WTC11 (cell line): ENCODE measurements around the gene NENF. TPM values are rescaled to one million over a fixed set of nuclear protein-coding genes. Genes with fewer than 3 reads are reported as not detected.

ENCODE experiments used
- ATAC-seq: fragments of 200-7000 bp; cut with Tn5 transposase; 2 replicates; pipeline ENCODE4 v1.10.0; 2021; ENCODE audit warnings: mild to moderate bottlenecking, moderate library complexity
- CTCF ChIA-PET: fragments of 300-600 bp; sonication (Branson Sonifier 250); formaldehyde crosslinking; loops from one replicate; lab custom pipeline; 2021; ENCODE audit warnings: antibody characterized with exemption; lab: Charles Lee
- POLR2A ChIA-PET: fragments of 350-600 bp; sonication (Branson Sonifier 250); formaldehyde crosslinking; loops from one replicate; lab custom pipeline; 2021; ENCODE audit warnings: antibody characterized with exemption; lab: Charles Lee
- DNase-seq: peaks from one replicate; pipeline ENCODE4 v3.0.0; 2021; ENCODE audit warnings: low spot score
- H3K27ac Mint-ChIP-seq: 2 replicates; pipeline ENCODE4 v1.8.0; 2021; ENCODE audit warnings: mixed read lengths
- H3K27me3 Mint-ChIP-seq: 2 replicates; pipeline ENCODE4 v1.8.0; 2021; ENCODE audit warnings: low read depth, mild to moderate bottlenecking, moderate library complexity, mixed read lengths
- H3K36me3 Mint-ChIP-seq: 2 replicates; pipeline ENCODE4 v1.8.0; 2021; ENCODE audit warnings: mixed read lengths
- H3K4me1 Mint-ChIP-seq: 2 replicates; pipeline ENCODE4 v1.8.0; 2022; ENCODE audit warnings: mixed read lengths
- H3K4me3 Mint-ChIP-seq: 2 replicates; pipeline ENCODE4 v1.8.0; 2021; ENCODE audit warnings: mild to moderate bottlenecking, moderate library complexity, mixed read lengths
- H3K9me3 Mint-ChIP-seq: 2 replicates; pipeline ENCODE4 v1.8.0; 2021; ENCODE audit warnings: mixed read lengths
- E2F1 ChIP-seq: sonication (generic); formaldehyde crosslinking; IDR thresholded peaks from 2 replicates; pipeline ENCODE4 v1.8.0; 2022; ENCODE audit warnings: mild to moderate bottlenecking, missing genetic modification reagents
- ERG ChIP-seq: fragments of 250-450 bp; sonication (Bioruptor Pico); IDR thresholded peaks from 2 replicates; pipeline ENCODE4 v1.8.0; 2021; ENCODE audit warnings: mild to moderate bottlenecking
- GTF2I ChIP-seq: fragments of 250-450 bp; sonication (Bioruptor Pico); conservative IDR thresholded peaks from 2 replicates; pipeline ENCODE4 v1.4.0; 2021; ENCODE audit warnings: mild to moderate bottlenecking
- HMGXB4 ChIP-seq: sonication (generic); formaldehyde crosslinking; IDR thresholded peaks from 2 replicates; pipeline ENCODE4 v1.8.1; 2023; ENCODE audit warnings: mild to moderate bottlenecking, moderate library complexity, missing genetic modification reagents
- NFE2L1 ChIP-seq: sonication (generic); formaldehyde crosslinking; IDR thresholded peaks from 2 replicates; pipeline ENCODE4 v1.8.1; 2023; ENCODE audit warnings: missing genetic modification reagents
- NR1H2 ChIP-seq: sonication (generic); formaldehyde crosslinking; IDR thresholded peaks from 2 replicates; pipeline ENCODE4 v1.9.0; 2021; ENCODE audit warnings: mild to moderate bottlenecking, moderate library complexity, missing genetic modification reagents
- OVOL2 ChIP-seq: fragments of 250-450 bp; sonication (Bioruptor Pico); IDR thresholded peaks from 2 replicates; pipeline ENCODE4 v1.9.0; 2021; ENCODE audit warnings: mild to moderate bottlenecking, borderline replicate concordance
- RELA ChIP-seq: sonication (generic); formaldehyde crosslinking; IDR thresholded peaks from 2 replicates; pipeline ENCODE4 v1.8.1; 2022; ENCODE audit warnings: missing genetic modification reagents, mild to moderate bottlenecking, borderline replicate concordance
- SMAD3 ChIP-seq: sonication (generic); formaldehyde crosslinking; IDR thresholded peaks from 2 replicates; pipeline ENCODE4 v1.8.0; 2022; ENCODE audit warnings: missing genetic modification reagents, mild to moderate bottlenecking, borderline replicate concordance
- SP1 ChIP-seq: sonication (generic); formaldehyde crosslinking; conservative IDR thresholded peaks from 2 replicates; pipeline ENCODE4 v1.8.1; 2022; ENCODE audit warnings: missing genetic modification reagents
- TEAD1 ChIP-seq: sonication (generic); formaldehyde crosslinking; IDR thresholded peaks from 2 replicates; pipeline ENCODE4 v1.8.0; 2022; ENCODE audit warnings: mild to moderate bottlenecking, missing genetic modification reagents
- ZBTB21 ChIP-seq: sonication (generic); formaldehyde crosslinking; IDR thresholded peaks from 2 replicates; pipeline ENCODE4 v1.8.1; 2023; ENCODE audit warnings: mild to moderate bottlenecking, missing genetic modification reagents, borderline replicate concordance
- ZMAT4 ChIP-seq: fragments of 250-450 bp; sonication (Bioruptor Pico); IDR thresholded peaks from 2 replicates; pipeline ENCODE4 v1.9.0; 2021; ENCODE audit warnings: mild to moderate bottlenecking
- ZNF423 ChIP-seq: fragments of 250-450 bp; sonication (Bioruptor Pico); IDR thresholded peaks from 2 replicates; pipeline ENCODE4 v2.1.2; 2022; ENCODE audit warnings: mild to moderate bottlenecking, moderate library complexity
- ZNF425 ChIP-seq: fragments of 250-450 bp; sonication (Bioruptor Pico); conservative IDR thresholded peaks from 2 replicates; pipeline ENCODE4 v1.9.0; 2021; ENCODE audit warnings: mild to moderate bottlenecking
- total RNA-seq: library from RNA; stranded (reverse); gene quantifications from 3 replicates; pipeline ENCODE4 v1.2.3, GENCODE V29; 2021
- TF ChIP-seq, protein P1 (sequence below): sonication (generic); formaldehyde crosslinking; IDR thresholded peaks from 2 replicates; pipeline ENCODE4 v1.8.1; 2022; ENCODE audit warnings: low read depth, missing genetic modification reagents, borderline replicate concordance
- TF ChIP-seq, protein P2 (sequence below): sonication (generic); formaldehyde crosslinking; IDR thresholded peaks from 2 replicates; pipeline ENCODE4 v1.8.1; 2022; ENCODE audit warnings: mild to moderate bottlenecking, moderate library complexity, missing genetic modification reagents
- TF ChIP-seq, protein P3 (sequence below): sonication (generic); formaldehyde crosslinking; IDR thresholded peaks from 2 replicates; pipeline ENCODE4 v1.8.1; 2023; ENCODE audit warnings: mild to moderate bottlenecking, missing genetic modification reagents
- TF ChIP-seq, protein P4 (sequence below): fragments of 250-450 bp; sonication (Bioruptor Pico); IDR thresholded peaks from 2 replicates; pipeline ENCODE4 v1.9.0; 2021; ENCODE audit warnings: mild to moderate bottlenecking, borderline replicate concordance

The NENF gene
- total RNA-seq, 1 experiment from 2014 or later = 27.3 TPM

- no peaks in the 10 kb centered on the region for H3K9me3 Mint-ChIP-seq
- TF ChIP-seq NFE2L1 = no peak
- TF ChIP-seq ZNF423 = no peak
- no peak for TF ChIP-seq OVOL2 (CRISPR knock-in tag)
- no peak for TF ChIP-seq ERG (CRISPR knock-in tag)
- TF ChIP-seq E2F1 (CRISPR knock-in tag) = no peak
- TF ChIP-seq, protein P1, sequence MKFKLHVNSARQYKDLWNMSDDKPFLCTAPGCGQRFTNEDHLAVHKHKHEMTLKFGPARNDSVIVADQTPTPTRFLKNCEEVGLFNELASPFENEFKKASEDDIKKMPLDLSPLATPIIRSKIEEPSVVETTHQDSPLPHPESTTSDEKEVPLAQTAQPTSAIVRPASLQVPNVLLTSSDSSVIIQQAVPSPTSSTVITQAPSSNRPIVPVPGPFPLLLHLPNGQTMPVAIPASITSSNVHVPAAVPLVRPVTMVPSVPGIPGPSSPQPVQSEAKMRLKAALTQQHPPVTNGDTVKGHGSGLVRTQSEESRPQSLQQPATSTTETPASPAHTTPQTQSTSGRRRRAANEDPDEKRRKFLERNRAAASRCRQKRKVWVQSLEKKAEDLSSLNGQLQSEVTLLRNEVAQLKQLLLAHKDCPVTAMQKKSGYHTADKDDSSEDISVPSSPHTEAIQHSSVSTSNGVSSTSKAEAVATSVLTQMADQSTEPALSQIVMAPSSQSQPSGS (CRISPR knock-in tag) = no peak
- TF ChIP-seq, all 79 proteins: peak for 0
- Mint-ChIP-seq H3K4me1 (peaks cover 13% of the 10 kb centered on the region), H3K4me3 (no peak overlapping the region), H3K27ac (no peak overlapping the region), H3K36me3 (no peaks in the 10 kb centered on the region), H3K27me3 (no peaks in the 10 kb centered on the region)
- ChIA-PET POLR2A (no interaction called here), CTCF (interaction anchor here (1.3 to 2.2 kb wide), 2 partner anchors 11 to 14 kb away, joined by 6 to 7 read pairs; no protein-coding TSS in a partner anchor)
- DNase-seq (no peak), ATAC-seq (no peak)
Measured at GRCh38 chr1:212490276-212490675, 57.6 kb downstream of the NENF start.

DNA sequence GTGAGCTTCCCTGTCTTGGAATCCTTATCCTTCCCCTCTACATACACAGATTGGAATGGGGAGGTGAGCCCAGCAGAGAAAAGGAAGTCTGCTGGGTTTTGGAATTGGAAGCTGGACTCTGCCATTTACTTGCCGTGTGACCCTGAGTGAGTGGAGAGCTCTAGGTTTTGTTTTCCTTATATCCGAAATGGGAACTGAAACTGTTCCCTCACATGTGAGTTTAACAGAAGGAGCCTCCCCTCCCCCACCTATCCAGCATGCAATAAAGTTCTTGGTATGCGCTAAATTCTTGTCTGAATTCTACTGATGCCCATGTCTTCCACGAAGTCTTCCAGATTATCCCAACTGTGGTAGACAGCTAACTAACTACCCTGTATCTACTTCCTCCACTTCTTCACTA, 58.7 kb downstream of the NENF start:
- Mint-ChIP-seq H3K9me3 (no peaks in the 10 kb centered on the region), H3K4me3 (no peak overlapping the region), H3K27ac (no peak overlapping the region), H3K36me3 (no peaks in the 10 kb centered on the region), H3K4me1 (peaks cover 6% of the 10 kb centered on the region; the same call in 1 of the 2 replicates), H3K27me3 (no peaks in the 10 kb centered on the region)
- POLR2A ChIA-PET = no interaction called here
- CTCF ChIA-PET = interaction anchor here (0.7 to 2.2 kb wide), 5 partner anchors 12 to 258 kb away, joined by 3 to 6 read pairs (median 3); no protein-coding TSS in a partner anchor
- DNase-seq = no peak
- no peak for ATAC-seq
- TF ChIP-seq ZNF425 (CRISPR knock-in tag) = no peak
- TF ChIP-seq GTF2I (CRISPR knock-in tag) = no peak
- no peak for TF ChIP-seq RELA
- TF ChIP-seq, protein P2, sequence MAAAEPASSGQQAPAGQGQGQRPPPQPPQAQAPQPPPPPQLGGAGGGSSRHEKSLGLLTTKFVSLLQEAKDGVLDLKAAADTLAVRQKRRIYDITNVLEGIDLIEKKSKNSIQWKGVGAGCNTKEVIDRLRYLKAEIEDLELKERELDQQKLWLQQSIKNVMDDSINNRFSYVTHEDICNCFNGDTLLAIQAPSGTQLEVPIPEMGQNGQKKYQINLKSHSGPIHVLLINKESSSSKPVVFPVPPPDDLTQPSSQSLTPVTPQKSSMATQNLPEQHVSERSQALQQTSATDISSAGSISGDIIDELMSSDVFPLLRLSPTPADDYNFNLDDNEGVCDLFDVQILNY (CRISPR knock-in tag) = no peak
- TF ChIP-seq TEAD1 (CRISPR knock-in tag) = no peak
- no peak for TF ChIP-seq ZMAT4 (CRISPR knock-in tag)
- TF ChIP-seq ZBTB21 (CRISPR knock-in tag) = no peak
- TF ChIP-seq, protein P3, sequence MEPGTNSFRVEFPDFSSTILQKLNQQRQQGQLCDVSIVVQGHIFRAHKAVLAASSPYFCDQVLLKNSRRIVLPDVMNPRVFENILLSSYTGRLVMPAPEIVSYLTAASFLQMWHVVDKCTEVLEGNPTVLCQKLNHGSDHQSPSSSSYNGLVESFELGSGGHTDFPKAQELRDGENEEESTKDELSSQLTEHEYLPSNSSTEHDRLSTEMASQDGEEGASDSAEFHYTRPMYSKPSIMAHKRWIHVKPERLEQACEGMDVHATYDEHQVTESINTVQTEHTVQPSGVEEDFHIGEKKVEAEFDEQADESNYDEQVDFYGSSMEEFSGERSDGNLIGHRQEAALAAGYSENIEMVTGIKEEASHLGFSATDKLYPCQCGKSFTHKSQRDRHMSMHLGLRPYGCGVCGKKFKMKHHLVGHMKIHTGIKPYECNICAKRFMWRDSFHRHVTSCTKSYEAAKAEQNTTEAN (CRISPR knock-in tag) = no peak
- TF ChIP-seq, protein P4, sequence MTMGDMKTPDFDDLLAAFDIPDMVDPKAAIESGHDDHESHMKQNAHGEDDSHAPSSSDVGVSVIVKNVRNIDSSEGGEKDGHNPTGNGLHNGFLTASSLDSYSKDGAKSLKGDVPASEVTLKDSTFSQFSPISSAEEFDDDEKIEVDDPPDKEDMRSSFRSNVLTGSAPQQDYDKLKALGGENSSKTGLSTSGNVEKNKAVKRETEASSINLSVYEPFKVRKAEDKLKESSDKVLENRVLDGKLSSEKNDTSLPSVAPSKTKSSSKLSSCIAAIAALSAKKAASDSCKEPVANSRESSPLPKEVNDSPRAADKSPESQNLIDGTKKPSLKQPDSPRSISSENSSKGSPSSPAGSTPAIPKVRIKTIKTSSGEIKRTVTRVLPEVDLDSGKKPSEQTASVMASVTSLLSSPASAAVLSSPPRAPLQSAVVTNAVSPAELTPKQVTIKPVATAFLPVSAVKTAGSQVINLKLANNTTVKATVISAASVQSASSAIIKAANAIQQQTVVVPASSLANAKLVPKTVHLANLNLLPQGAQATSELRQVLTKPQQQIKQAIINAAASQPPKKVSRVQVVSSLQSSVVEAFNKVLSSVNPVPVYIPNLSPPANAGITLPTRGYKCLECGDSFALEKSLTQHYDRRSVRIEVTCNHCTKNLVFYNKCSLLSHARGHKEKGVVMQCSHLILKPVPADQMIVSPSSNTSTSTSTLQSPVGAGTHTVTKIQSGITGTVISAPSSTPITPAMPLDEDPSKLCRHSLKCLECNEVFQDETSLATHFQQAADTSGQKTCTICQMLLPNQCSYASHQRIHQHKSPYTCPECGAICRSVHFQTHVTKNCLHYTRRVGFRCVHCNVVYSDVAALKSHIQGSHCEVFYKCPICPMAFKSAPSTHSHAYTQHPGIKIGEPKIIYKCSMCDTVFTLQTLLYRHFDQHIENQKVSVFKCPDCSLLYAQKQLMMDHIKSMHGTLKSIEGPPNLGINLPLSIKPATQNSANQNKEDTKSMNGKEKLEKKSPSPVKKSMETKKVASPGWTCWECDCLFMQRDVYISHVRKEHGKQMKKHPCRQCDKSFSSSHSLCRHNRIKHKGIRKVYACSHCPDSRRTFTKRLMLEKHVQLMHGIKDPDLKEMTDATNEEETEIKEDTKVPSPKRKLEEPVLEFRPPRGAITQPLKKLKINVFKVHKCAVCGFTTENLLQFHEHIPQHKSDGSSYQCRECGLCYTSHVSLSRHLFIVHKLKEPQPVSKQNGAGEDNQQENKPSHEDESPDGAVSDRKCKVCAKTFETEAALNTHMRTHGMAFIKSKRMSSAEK (CRISPR knock-in tag) = no peak
- no peak for TF ChIP-seq NR1H2
- no peak for TF ChIP-seq HMGXB4 (CRISPR knock-in tag)
- TF ChIP-seq SP1 (CRISPR knock-in tag) = no peak
- TF ChIP-seq SMAD3 (CRISPR knock-in tag) = no peak
